GM18520 (cell line): ENCODE measurements around the gene SREK1IP1.

Source experiments
- ATAC-seq: cut with Tn5 transposase; IDR thresholded peaks from one replicate; pipeline ENCODE4 v1.9.1; 2021; ENCODE audit not compliant: unreplicated experiment

The SREK1IP1 gene

GRCh38 chr5:64688391-64688790, 80.1 kb downstream of the SREK1IP1 start:
- no peak for ATAC-seq

DNA sequence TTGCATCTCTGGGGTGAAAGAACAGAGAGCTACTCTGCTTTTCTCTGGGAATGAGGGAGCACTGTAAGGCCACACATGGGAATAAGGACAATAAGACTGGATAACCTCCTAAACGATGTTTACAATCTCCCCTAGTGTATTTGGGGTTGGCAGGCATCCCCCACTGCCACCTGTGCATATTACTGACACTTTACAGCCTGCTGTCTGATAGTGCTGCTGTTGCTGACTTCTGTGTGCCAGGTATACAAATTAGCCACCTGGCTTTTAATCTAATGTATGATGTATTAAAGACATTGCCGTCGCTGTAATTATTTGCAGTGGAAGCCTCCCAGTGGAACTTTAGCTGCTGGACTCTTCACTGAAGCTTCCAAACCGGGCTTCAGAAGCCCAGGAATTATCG, 82.6 kb downstream of the SREK1IP1 start:
- ATAC-seq: no peak

DNA sequence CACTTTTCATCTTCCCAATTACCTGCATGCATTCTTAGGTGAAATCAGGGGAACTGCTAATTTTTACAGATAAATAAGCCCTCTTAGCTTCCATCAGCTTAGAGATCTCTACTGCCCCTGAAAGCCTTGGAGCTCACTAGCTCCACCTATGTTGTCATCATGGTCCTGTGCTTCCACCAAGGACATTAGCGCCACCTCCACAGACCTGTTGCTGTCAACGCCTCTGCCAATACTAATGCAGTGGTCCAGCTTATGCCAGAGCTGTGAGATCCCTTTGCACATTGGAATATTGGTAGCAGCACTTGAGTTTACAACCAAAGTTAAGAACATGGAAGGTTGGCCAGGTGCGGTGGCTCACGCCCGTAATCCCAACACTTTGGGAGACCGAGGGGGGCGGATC, 85.9 kb downstream of the SREK1IP1 start:
- no peak for ATAC-seq

- ATAC-seq: no peak
These were observed 88.2 kb downstream of the SREK1IP1 start for GRCh38 chr5:64680289-64680688.

DNA sequence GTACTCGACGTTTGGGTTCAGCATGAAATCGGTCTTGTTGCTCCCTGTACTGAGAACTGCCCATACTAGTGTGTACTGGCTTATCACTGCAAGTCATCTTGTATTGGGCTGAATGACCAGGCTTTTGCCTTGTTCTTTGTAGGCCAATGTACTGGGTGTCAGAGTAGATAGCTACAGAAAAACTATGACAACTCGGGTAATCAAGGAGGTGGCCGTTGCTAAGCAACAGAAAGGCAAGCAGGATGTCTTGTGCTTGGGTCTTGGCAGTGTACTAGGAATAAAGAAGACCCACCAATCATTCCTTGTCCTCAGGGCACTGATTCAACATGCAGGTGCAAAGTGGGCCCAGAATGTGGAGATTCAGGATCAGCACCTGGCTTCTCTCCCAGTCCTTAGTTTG, 90.1 kb downstream of the SREK1IP1 start:
- no peak for ATAC-seq

- no peak for ATAC-seq
These were observed 96.8 kb downstream of the SREK1IP1 start for GRCh38 chr5:64671678-64672077.

DNA sequence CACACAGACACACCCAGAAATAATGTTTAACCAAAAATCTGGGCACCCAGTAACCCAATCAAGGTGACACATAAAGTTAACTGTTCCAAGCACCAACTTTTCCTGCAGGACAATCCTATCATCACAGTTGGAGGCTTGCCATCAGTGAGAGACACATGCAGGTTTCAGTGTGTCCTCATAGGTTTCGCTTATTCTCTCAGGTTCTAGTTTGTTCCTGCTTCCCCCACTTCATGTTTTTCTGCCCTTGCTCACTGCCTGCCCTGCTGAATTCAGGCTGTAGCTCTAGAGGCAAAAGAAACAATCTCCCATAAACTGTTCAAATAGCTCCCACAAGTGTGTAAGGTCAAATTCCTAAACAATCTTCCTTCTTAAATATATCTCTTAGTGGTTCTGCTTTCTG, 98.2 kb downstream of the SREK1IP1 start:
- no peak for ATAC-seq
